Measurements from ENCODE around the gene KRTAP5-10.
"Not testable (repeated sequence)": the region's sequence is repeated elsewhere in the genome, so short reads cannot be mapped to it uniquely, and the experiment has no call there.

KRTAP5-10 gene

GRCh38 chr11:71565263-71565662 is at the start of gene KRTAP5-10:
Gene KRTAP5-10 (plus strand): TSS chr11:71565563. CDS start chr11:71565588, 25 bp downstream.
- no peak for DNase-seq

GRCh38 chr11:71518506-71519471 is 46.6 kb upstream of the KRTAP5-10 start:
- DNase-seq: no peak

- DNase-seq: no peak
Observed at GRCh38 chr11:71519546-71519945, 45.8 kb upstream of the KRTAP5-10 start.

- DNase-seq: no peak
Observed at GRCh38 chr11:71525188-71525937, 40.0 kb upstream of the KRTAP5-10 start.

GRCh38 chr11:71525938-71526495 is 39.3 kb upstream of the KRTAP5-10 start:
- DNase-seq: no peak

GRCh38 chr11:71526796-71527575 is 38.4 kb upstream of the KRTAP5-10 start, which contains the start of gene KRTAP5-7:
Gene KRTAP5-7 (plus strand): TSS chr11:71527267. CDS start chr11:71527301, 34 bp downstream.
- not testable (repeated sequence) for DNase-seq

GRCh38 chr11:71527576-71528210 is 37.7 kb upstream of the KRTAP5-10 start:
- DNase-seq: no peak

- DNase-seq: no peak
Observed at GRCh38 chr11:71530602-71531001, 34.8 kb upstream of the KRTAP5-10 start.

- no peak for DNase-seq
Observed at GRCh38 chr11:71532036-71532610, 33.2 kb upstream of the KRTAP5-10 start.

- not testable (repeated sequence) for DNase-seq
Observed at GRCh38 chr11:71534711-71535608, 30.4 kb upstream of the KRTAP5-10 start.

- DNase-seq: no peak
Observed at GRCh38 chr11:71535825-71536224, 29.5 kb upstream of the KRTAP5-10 start.

GRCh38 chr11:71537537-71537936 is 27.8 kb upstream of the KRTAP5-10 start:
- DNase-seq: no peak

GRCh38 chr11:71537977-71538665 is 27.2 kb upstream of the KRTAP5-10 start, which contains the start of gene KRTAP5-8:
Gene KRTAP5-8 (plus strand): TSS chr11:71538025. CDS start chr11:71538056, 31 bp downstream.
- not testable (repeated sequence) for DNase-seq

GRCh38 chr11:71538666-71538990 is 26.7 kb upstream of the KRTAP5-10 start:
- DNase-seq: no peak

GRCh38 chr11:71539017-71539416 is 26.3 kb upstream of the KRTAP5-10 start:
- DNase-seq: no peak

GRCh38 chr11:71539971-71540370 is 25.4 kb upstream of the KRTAP5-10 start:
- DNase-seq: not testable (repeated sequence)

GRCh38 chr11:71540521-71541304 is 24.6 kb upstream of the KRTAP5-10 start:
- DNase-seq: not testable (repeated sequence)

- DNase-seq: no peak
Observed at GRCh38 chr11:71542382-71542781, 23.0 kb upstream of the KRTAP5-10 start.
